ENCODE results near the gene PREX1. TPM values are rescaled to one million over a fixed set of nuclear protein-coding genes. Genes with fewer than 3 reads are reported as not detected.

PREX1 gene
- total and polyA plus RNA-seq, 3 donors from 2014 or later = 18.0 to 36.5 (median 27.1) TPM

DNA sequence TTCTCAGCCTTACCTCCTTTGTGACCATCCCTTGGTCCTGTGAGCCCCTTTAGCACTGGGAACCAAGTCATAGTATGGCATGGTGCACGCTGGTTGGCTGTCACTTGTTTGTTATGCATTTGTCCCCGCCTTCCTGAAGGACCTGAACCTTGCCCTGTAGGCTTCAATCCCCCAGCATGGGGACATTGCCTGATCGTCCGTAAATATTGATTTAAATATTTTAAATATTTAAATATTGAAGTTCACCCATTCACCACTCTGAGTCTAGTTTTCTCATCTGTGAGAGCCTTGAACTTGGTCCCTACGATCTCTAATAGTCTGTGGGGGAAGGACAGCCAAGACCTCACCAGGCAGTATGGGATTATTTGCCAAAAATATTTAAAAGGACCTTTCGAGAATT, 23.8 kb upstream of the PREX1 start:
- no peaks in the 10 kb centered on the region for H3K9me3 ChIP-seq
- no peak for TF ChIP-seq POLR2A (IDR thresholded peaks at IDR 0.05)
- TF ChIP-seq, protein P1, sequence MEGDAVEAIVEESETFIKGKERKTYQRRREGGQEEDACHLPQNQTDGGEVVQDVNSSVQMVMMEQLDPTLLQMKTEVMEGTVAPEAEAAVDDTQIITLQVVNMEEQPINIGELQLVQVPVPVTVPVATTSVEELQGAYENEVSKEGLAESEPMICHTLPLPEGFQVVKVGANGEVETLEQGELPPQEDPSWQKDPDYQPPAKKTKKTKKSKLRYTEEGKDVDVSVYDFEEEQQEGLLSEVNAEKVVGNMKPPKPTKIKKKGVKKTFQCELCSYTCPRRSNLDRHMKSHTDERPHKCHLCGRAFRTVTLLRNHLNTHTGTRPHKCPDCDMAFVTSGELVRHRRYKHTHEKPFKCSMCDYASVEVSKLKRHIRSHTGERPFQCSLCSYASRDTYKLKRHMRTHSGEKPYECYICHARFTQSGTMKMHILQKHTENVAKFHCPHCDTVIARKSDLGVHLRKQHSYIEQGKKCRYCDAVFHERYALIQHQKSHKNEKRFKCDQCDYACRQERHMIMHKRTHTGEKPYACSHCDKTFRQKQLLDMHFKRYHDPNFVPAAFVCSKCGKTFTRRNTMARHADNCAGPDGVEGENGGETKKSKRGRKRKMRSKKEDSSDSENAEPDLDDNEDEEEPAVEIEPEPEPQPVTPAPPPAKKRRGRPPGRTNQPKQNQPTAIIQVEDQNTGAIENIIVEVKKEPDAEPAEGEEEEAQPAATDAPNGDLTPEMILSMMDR (IDR thresholded peaks at IDR 0.05) = no peak
- 81 to 83% methylated on average over 6 of the region's 6 CpGs for WGBS, 2 donors
- DNase-seq = no peak
- no peaks in the 10 kb centered on the region for H3K36me3 ChIP-seq (ENCODE audit: low read depth, missing control alignments)
- H3K27me3 ChIP-seq = no peaks in the 10 kb centered on the region
- H3K4me3 ChIP-seq = no peak overlapping the region
- peaks cover 2% of the 10 kb centered on the region for H3K4me1 ChIP-seq
- intact Hi-C loops (cut with DNase I; ENCODE audit: low total_unique reads) = no loop called here
- no peak overlapping the region for H3K27ac ChIP-seq

DNA sequence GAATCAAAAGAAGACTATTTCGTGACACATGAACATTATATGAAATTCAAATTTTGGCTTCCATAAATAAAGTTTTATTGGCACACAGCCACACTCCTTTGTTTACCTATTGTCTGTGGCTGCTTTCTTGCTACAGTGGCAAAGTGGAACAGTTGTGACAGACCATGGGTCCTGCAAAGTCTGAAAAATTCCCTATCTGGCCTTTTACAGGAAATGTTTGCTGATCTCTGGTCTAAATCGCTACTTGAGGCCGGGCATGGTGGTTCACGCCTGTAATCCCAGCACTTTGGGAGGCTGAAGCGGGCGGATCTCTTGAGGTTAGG, 23.1 kb upstream of the PREX1 start:
- WGBS, 2 donors = 91 to 96% methylated on average over 6 of the region's 6 CpGs
- no peak overlapping the region for H3K27ac ChIP-seq
- H3K27me3 ChIP-seq = no peaks in the 10 kb centered on the region
- peaks cover 3% of the 10 kb centered on the region for H3K4me1 ChIP-seq
- H3K4me3 ChIP-seq = no peak overlapping the region
- TF ChIP-seq POLR2A (IDR thresholded peaks at IDR 0.05) = no peak
- no peaks in the 10 kb centered on the region for H3K9me3 ChIP-seq
- intact Hi-C loops (cut with DNase I; ENCODE audit: low total_unique reads) = no loop called here
- DNase-seq = no peak
- H3K36me3 ChIP-seq (ENCODE audit: low read depth, missing control alignments) = no peaks in the 10 kb centered on the region

DNA sequence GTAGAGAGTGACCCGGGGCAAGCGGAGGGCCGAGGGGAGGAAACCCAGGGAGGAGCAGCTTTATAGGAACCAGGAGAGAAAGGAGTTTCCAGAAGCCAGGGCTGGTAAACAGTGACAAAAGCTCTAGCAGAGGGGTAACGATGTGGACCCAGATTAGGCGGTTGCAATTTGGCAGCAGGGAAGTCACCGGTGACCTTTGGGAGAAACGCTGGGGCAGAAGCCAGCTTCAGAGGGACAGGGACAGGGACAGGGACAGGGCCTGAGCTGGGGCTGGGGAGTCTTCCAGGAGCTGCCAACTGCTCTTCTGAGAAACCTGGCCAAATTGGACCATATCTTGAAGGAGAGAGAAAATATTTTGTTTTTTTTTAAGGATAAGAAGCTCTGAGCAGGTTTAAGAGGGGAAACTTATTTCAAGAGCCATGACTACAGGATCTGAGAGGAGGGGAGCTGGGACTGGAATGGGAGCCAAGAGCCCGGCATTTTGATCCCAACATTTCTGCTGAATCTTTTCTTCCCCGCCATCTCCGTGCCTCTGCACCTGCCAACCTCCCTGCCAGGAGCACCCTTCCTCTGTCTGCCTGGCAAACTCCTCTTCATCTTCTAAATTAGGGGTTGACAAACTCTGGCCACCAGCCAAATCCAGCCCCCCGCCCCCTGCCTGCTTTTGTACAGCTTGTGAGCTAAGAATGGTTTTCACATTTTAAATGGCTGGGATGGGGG, 22.6 kb upstream of the PREX1 start:
- DNase-seq = no peak
- WGBS, 2 donors = 65 to 73% methylated on average over 11 of the region's 11 CpGs

DNA sequence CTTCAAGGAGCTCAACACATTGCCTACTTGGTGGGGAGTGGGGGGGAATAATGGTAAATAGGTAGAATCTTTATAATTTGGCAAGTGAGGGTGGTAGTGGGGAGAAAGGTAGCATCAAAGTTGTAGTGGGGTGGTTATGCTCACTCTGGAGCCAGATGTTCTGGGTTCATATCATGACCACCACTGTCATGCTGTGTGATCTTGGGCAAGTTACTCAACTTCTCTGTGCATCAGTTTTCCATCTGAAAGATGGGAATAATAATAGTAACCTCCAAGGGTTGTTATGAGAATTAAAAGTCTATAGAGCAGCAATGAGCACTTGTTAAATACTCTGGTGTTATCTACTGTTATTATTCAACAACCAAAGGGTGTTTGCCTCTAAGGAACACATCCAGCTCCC, 22.0 kb upstream of the PREX1 start:
- Histone ChIP-seq H3K27me3 (no peaks in the 10 kb centered on the region), H3K36me3 (ENCODE audit: low read depth, missing control alignments) (no peaks in the 10 kb centered on the region), H3K9me3 (no peaks in the 10 kb centered on the region), H3K27ac (no peak overlapping the region), H3K4me3 (no peak overlapping the region), H3K4me1 (peaks cover 3% of the 10 kb centered on the region)
- no peak for DNase-seq
- TF ChIP-seq, protein P1 (IDR thresholded peaks at IDR 0.05) = no peak
- no peak for TF ChIP-seq POLR2A (IDR thresholded peaks at IDR 0.05)
- intact Hi-C loops (cut with DNase I; ENCODE audit: low total_unique reads) = no loop called here

More for the DNA sequence above, 22.6 kb upstream of the PREX1 start:
- TF ChIP-seq, protein P1 (IDR thresholded peaks at IDR 0.05) = no peak
- TF ChIP-seq POLR2A (IDR thresholded peaks at IDR 0.05) = no peak
- H3K4me1 ChIP-seq = peaks cover 3% of the 10 kb centered on the region
- no peak overlapping the region for H3K27ac ChIP-seq
- H3K4me3 ChIP-seq = no peak overlapping the region
- H3K36me3 ChIP-seq (ENCODE audit: low read depth, missing control alignments) = no peaks in the 10 kb centered on the region
- intact Hi-C loops (cut with DNase I; ENCODE audit: low total_unique reads) = no loop called here
- H3K27me3 ChIP-seq = no peaks in the 10 kb centered on the region
- H3K9me3 ChIP-seq = no peaks in the 10 kb centered on the region

DNA sequence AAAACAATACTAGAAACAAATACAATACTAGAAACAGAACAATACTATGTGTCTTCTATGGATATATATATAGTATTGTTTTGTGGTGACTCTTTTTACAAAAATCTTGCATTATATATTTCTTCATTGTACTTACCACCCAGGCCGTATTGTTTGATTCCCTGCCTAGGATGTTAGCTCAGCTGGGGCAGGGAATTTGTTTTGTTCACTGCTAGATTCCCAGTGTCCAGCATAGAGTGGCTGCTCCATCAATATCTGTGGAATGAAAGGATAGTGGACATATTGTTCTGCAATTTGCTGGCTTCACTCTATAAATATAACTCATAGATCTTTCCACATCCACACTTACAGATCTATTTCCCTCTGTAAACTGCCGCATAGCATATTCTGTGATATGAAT, 21.5 kb upstream of the PREX1 start:
- intact Hi-C loops (cut with DNase I; ENCODE audit: low total_unique reads) = no loop called here
- Histone ChIP-seq H3K27me3 (no peaks in the 10 kb centered on the region), H3K27ac (no peak overlapping the region), H3K4me3 (no peak overlapping the region), H3K36me3 (ENCODE audit: low read depth, missing control alignments) (no peaks in the 10 kb centered on the region), H3K9me3 (no peaks in the 10 kb centered on the region), H3K4me1 (peaks cover 3% of the 10 kb centered on the region)
- TF ChIP-seq, protein P1 (IDR thresholded peaks at IDR 0.05) = no peak
- TF ChIP-seq POLR2A (IDR thresholded peaks at IDR 0.05) = no peak
- WGBS, 2 donors = 83 to 90% methylated on average over 2 of the region's 2 CpGs
- DNase-seq = no peak
